Ovary (tissue), 9 donors: ENCODE data around the gene SIRPA. TPM values are rescaled to one million over a fixed set of nuclear protein-coding genes. Genes with fewer than 3 reads are reported as not detected.

Experiments used
- DNase-seq, 5 donors: peaks; one replicate each; pipeline ENCODE4 v3.0.0-alpha.2; 2019 to 2020
- H3K27ac ChIP-seq, 2 donors: fragments of 200-600 bp; one replicate each; pipeline versions ENCODE4 v1.5.1 to v1.8.0; 2019 to 2022
- H3K27me3 ChIP-seq: fragments of 200-600 bp; one replicate; pipeline ENCODE4 v1.8.0; 2022
- H3K36me3 ChIP-seq: fragments of 200-600 bp; sonication (generic); one replicate; pipeline ENCODE4 v1.5.1; 2019
- H3K4me1 ChIP-seq: one replicate; pipeline ENCODE4 v1.8.1; 2013; ENCODE audit warnings: mild to moderate bottlenecking, moderate library complexity; ENCODE audit not compliant: insufficient read depth
- H3K4me3 ChIP-seq: fragments of 200-600 bp; sonication (generic); one replicate; pipeline ENCODE4 v1.5.1; 2017
- H3K9me3 ChIP-seq, 2 donors: fragments of 200-600 bp in 1 of 2; sonication (generic) in 1 of 2; one replicate each; pipeline versions ENCODE4 v1.5.1 to v1.8.1; 2013 to 2019; ENCODE audit warnings: mild to moderate bottlenecking in 1 of 2, moderate library complexity in 1 of 2
- EP300 ChIP-seq: sonication (generic); formaldehyde crosslinking; IDR thresholded peaks from one replicate; pipeline ENCODE4 v1.6.1; 2017; ENCODE audit warnings: antibody characterized with exemption
- POLR2A ChIP-seq: fragments of 450-650 bp; IDR thresholded peaks from one replicate; pipeline ENCODE4 v1.6.1; 2017; ENCODE audit warnings: antibody characterized with exemption, mild to moderate bottlenecking, moderate library complexity
- WGBS, 3 donors: extraction: QIAGEN DNeasy Blood & Tissue Kit in 1 of 3; methylation state at CpG; one replicate each; pipeline versions ENCODE4 v1.1.5 to v1.1.7; 2013 to 2017; 5-methylcytosine and 5-hydroxymethylcytosine counted together
- intact Hi-C, 4 donors: fragments of 100-400 bp; cut with DNase I; formaldehyde crosslinking; loops; one replicate each; pipeline versions ENCODE4 v1.11.0 to v1.15.1; 2022 to 2023
- polyA plus RNA-seq, 2 donors: library from polyadenylated mRNA; stranded (reverse); fragments of 200-250 nt in 1 of 2; fragments of 350-450 nt in 1 of 2; fragmentation: Illumina TruSeq in 1 of 2; extraction: RNeasy Lipid Tissue Mini Kit (QIAGEN cat#74804) in 1 of 2; gene quantifications; one replicate each; pipeline ENCODE4 v1.2.3, GENCODE V29; 2013 to 2014
- total RNA-seq, 7 donors: library from RNA; depleted of rRNA in 2 of 7; stranded (reverse); fragments of >200 nt in 2 of 7; fragmentation: NEBNext Ultra II Directional in 3 of 7; extraction: Animal tissue kit (Norgen Biotek cat#: 25700) in 3 of 7; gene quantifications; one replicate each; pipeline versions ENCODE4 v1.1.0 to v1.2.4, GENCODE V29; 2016 to 2023
- TF ChIP-seq, protein P1 (sequence below), 3 donors: fragments of 450-650 bp in 2 of 3; fragments of 200-600 bp in 1 of 3; IDR thresholded peaks; one replicate each; pipeline versions ENCODE4 v1.5.1 to v1.8.0; 2016 to 2022; ENCODE audit warnings: antibody characterized with exemption in 3 of 3, mild to moderate bottlenecking in 1 of 3
- donor health status: DM: no; HTN: no; CAD: no; lungs with moderate emphysema.
- donor health status: DM: no; HTN: no; CAD: no.
- donor health status: Bipolar disorder and iron deficiency.
- donor health status: DM: yes; HTN: yes; CAD: no.
- donor health status: DM: no; HTN: no; CAD: no.
- donor health status: DM: yes; HTN: yes; CAD: no.

SIRPA gene
- total and polyA plus RNA-seq, 9 donors, result 15.7 to 45.6 (median 28.3) TPM

- DNase-seq, result no peak
- Histone ChIP-seq H3K9me3 (no peaks in the 10 kb centered on the region), H3K27me3 (no peaks in the 10 kb centered on the region), H3K4me3 (no peak overlapping the region), H3K27ac (no peak overlapping the region), H3K36me3 (no peaks in the 10 kb centered on the region), H3K4me1 (peaks cover 1% of the 10 kb centered on the region)
- intact Hi-C loops, result no loop called here
- TF ChIP-seq POLR2A (no peak), EP300 (no peak)
- TF ChIP-seq, protein P1, sequence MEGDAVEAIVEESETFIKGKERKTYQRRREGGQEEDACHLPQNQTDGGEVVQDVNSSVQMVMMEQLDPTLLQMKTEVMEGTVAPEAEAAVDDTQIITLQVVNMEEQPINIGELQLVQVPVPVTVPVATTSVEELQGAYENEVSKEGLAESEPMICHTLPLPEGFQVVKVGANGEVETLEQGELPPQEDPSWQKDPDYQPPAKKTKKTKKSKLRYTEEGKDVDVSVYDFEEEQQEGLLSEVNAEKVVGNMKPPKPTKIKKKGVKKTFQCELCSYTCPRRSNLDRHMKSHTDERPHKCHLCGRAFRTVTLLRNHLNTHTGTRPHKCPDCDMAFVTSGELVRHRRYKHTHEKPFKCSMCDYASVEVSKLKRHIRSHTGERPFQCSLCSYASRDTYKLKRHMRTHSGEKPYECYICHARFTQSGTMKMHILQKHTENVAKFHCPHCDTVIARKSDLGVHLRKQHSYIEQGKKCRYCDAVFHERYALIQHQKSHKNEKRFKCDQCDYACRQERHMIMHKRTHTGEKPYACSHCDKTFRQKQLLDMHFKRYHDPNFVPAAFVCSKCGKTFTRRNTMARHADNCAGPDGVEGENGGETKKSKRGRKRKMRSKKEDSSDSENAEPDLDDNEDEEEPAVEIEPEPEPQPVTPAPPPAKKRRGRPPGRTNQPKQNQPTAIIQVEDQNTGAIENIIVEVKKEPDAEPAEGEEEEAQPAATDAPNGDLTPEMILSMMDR (IDR thresholded peaks at IDR 0.05), result no peak
- WGBS, 3 donors, result 68 to 81% (median 76%) methylated on average over 9 of the region's 9 CpGs
These were observed 8.9 kb downstream of the SIRPA start for GRCh38 chr20:1904135-1904534.

- Histone ChIP-seq H3K9me3 (no peaks in the 10 kb centered on the region), H3K27me3 (no peaks in the 10 kb centered on the region), H3K27ac (no peak overlapping the region), H3K36me3 (no peaks in the 10 kb centered on the region), H3K4me1 (peaks cover 1% of the 10 kb centered on the region), H3K4me3 (no peak overlapping the region)
- TF ChIP-seq POLR2A (no peak), EP300 (no peak)
- TF ChIP-seq, protein P1 (IDR thresholded peaks at IDR 0.05), result no peak
- WGBS, 3 donors, result 88 to 92% (median 88%) methylated on average over 10 of the region's 10 CpGs
- no peak for DNase-seq
- intact Hi-C loops, result no loop called here
These were observed 9.8 kb downstream of the SIRPA start for GRCh38 chr20:1905009-1905408.

DNA sequence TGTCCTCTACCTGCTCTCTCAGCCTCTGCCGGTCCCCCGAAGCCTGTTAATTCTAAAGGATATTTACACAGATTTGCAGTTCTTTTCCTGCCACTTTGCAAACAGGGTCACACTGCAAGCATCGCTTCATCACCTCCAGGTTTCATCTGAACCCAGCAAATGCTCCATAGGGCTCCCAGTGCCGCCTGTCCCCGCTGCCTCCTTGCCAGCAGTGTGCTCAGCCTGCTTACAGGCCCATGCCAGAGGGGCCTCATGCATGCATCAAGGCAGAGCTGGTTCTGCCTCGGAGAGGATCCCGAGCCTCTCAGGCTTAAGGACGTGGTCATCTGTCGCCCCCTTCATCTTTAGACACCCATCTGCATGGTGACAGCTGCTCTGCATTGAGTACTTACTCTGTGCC, 10.5 kb downstream of the SIRPA start:
- WGBS, 3 donors, result 89 to 91% (median 90%) methylated on average over 9 of the region's 9 CpGs
- peaks cover under 1% of the 10 kb centered on the region for H3K4me1 ChIP-seq

DNA sequence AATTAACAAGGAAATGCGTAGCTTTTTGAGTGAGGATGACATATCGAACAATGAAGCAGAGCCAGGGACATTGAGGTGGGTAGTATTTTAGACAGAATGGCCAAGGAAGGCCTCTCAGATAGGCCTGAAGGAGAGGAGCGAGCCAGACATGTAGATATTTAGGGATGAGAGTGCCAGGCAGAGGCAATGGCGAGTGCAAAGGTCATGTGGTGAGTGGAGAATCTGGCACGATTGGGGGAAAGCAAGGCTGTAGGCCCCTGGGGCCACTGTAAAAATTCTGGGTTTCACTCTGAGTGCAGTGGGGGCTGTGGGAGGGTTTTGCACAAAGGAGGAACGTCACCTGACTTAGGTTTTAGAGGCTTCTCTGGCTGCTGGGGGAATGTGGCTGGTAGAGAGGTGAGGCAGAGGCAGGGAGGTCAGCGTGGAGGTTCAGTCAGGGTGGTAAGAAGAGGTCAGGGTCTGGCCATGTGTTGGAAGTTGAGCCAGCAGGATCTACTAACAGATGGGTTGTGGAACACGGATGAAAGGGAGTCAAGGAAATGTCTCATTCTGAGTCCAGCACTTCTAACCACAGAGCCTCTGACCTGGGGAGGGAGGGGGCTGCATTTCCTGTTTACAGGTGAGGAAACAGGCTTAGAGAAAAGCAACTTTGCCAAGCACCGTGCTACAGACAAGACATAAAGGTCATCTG, 11.3 kb downstream of the SIRPA start:
- no peak overlapping the region for H3K27ac ChIP-seq
- intact Hi-C loops, result no loop called here
- no peaks in the 10 kb centered on the region for H3K4me1 ChIP-seq
- no peaks in the 10 kb centered on the region for H3K27me3 ChIP-seq
- no peaks in the 10 kb centered on the region for H3K36me3 ChIP-seq
- 68 to 74% (median 71%) methylated on average over 9 of the region's 9 CpGs for WGBS, 3 donors
- H3K9me3 ChIP-seq, result no peaks in the 10 kb centered on the region
- no peak overlapping the region for H3K4me3 ChIP-seq
- TF ChIP-seq EP300 (no peak), POLR2A (no peak)
- TF ChIP-seq, protein P1 (IDR thresholded peaks at IDR 0.05), result no peak
- DNase-seq, result no peak

More for the DNA sequence above, 10.5 kb downstream of the SIRPA start:
- TF ChIP-seq EP300 (no peak), POLR2A (no peak)
- Histone ChIP-seq H3K27me3 (no peaks in the 10 kb centered on the region), H3K4me3 (no peak overlapping the region), H3K9me3 (no peaks in the 10 kb centered on the region), H3K27ac (no peak overlapping the region), H3K36me3 (no peaks in the 10 kb centered on the region)
- no peak for DNase-seq
- intact Hi-C loops, result no loop called here

DNA sequence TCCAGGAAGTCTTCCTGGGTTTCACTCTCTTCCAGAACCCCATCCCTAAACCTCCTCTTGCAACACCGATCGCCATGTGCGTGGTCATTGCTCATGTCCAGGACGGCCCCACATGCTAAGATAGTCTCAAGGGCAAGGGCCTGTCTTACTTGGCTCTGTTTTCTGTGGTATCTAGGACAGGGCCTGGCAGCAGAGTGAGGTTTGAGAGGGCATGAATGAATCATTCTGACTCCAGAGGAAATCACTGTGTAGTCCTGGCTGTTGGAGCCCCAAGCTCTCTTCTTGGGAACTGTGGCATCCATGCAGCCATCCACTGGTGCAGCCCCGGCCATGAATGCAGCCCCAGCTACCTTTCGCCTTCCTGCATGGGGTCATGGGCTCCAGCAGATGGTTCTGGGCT, 12.4 kb downstream of the SIRPA start:
- H3K27me3 ChIP-seq, result no peaks in the 10 kb centered on the region
- 87 to 90% (median 89%) methylated on average over 6 of the region's 6 CpGs for WGBS, 3 donors
- intact Hi-C loops, result no loop called here
- H3K27ac ChIP-seq, result no peak overlapping the region
- no peak overlapping the region for H3K4me3 ChIP-seq
- H3K4me1 ChIP-seq, result no peaks in the 10 kb centered on the region
- no peaks in the 10 kb centered on the region for H3K36me3 ChIP-seq
- no peak for DNase-seq
- no peaks in the 10 kb centered on the region for H3K9me3 ChIP-seq
- TF ChIP-seq, protein P1 (IDR thresholded peaks at IDR 0.05), result no peak
- TF ChIP-seq POLR2A (no peak), EP300 (no peak)
